Inflammatory macrophage treated with lipopolysaccharide for 1 hour (primary cell): ENCODE measurements around the gene GAREM1.
"Not testable (repeated sequence)": the region's sequence is repeated elsewhere in the genome, so short reads cannot be mapped to it uniquely, and the experiment has no call there.

Experiments
- DNase-seq, 2 donors: peaks; one replicate each; pipeline ENCODE4 v3.0.0-alpha.2; 2020 to 2022

GAREM1 gene

DNA sequence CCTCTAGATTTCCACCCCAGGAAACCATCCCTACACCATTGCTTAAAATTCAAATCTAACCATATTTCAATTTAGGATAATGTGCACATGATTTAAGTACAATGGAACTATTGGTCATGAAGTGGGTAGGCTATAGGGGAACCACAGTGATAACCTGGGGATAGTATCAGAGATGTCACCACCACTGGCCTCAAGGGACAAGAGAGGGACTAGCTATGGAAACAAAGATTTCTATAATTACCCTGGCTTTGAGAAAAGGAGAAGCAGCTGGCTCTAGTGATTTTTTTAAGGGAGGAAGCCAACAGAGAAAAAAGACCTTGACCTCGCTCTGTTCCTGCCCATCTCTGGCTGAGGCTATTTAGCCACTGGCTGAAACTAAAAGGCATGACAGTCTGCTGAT is 148.9 kb downstream of the GAREM1 start:
- no peak for DNase-seq

DNA sequence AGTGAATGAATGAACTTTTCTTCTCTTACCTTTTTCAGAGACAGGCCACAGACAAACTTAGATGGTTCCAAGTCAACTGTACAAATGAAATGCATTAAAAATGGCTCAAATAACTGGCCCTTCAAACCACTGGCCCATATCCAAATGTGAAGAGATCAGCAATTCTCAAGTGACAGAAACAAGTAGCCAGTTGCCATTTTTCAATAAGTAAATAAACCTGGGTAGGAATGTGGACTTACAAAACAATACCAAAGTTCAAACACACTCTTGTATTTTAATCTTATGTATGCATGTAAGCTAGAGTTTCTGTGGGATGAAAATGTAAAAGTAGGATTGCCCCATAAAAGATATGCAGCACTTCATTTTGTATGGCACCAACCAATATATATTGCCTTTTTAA is 151.6 kb downstream of the GAREM1 start:
- no peak for DNase-seq

DNA sequence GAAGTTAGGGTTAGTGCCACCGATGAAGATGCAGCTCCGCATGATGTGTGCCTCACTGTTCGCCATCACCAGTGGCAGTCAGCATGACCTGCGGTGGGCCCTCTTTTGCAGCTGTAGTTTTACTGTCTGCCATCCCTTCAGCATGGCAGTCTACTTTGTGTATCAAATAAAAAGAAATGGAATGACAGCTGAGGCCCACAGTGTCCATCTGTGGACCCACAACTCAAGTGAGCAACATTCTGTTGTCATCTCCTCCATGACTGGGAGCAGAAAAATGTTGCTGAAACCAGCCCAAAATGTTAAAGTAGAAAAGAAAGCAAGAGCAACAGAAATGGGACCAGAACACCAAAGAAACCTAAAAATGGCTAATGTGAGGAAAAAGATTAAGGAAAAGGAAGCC is 152.1 kb downstream of the GAREM1 start:
- DNase-seq, result no peak

DNA sequence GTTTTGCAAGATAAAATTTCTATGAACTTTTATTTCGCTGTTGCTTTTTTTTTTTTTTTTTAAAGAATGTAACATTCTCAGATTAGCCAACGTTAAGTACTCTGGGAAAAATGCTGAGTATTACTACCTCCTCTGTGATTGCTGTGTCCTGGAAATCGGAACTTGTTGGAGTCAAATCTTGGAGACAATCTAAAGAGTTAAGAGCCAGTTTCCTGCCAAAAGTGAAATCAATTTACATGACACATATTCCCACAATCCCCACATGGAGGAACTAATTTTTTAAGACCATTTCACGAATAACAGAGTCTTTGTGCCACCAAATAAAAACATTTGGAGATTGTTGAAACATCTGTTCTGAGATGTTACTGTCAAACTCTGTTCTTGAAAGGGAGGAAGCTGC is 153.0 kb downstream of the GAREM1 start:
- no peak for DNase-seq

DNA sequence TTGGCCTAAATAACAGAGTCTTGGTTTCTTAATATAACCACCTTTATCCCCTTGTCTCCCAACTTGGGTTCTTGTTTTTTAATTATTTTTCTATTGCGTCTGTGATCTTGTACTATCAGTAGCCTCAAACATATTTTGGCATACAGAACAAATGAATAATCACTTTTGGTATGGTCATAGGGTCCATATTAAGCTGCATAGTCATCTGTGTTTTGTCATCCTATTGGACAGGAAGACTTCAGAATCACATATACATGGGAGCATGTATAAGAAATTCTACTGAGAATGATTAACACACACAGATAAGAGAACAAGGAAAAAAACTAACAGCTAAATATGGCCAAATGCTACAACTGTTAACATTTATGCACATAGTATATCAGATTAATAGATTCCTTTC is 154.8 kb downstream of the GAREM1 start:
- DNase-seq, result no peak

DNA sequence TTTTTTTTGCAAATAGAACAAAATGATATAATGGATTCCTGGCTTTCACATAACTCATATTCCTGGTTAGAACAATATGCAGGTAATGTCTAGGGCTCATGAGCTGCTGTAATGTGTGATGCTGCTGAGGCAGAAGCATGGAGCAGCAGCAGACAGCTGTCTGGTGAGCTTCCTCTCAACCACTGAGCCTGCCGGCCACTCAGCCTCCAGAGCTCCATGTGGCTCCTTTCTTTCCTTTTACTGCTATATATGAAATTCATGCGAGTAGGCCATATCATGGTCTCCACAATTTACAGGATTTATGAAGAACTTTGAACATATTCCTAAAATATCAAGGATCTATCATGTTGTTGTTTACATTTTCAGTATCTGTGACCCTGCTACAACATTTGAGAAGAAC is 159.9 kb downstream of the GAREM1 start:
- no peak for DNase-seq

DNA sequence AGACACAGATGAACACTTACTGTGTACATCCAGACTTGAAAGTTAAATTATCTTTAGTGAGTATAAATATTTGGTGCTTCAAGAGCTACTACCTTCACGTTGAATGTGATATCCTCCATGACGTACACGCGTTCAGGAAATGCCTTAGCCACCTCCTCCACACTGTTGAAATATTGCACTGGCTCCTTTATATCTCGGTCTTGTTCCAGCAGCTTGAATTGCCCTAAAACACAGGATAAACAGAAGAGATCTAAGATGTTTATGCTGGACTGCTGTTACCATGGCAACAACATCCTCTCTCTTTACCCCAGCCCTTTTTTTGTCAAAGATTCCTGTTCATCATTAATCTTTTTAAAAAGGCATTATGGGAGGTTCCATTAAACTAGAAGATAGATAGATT is 160.6 kb downstream of the GAREM1 start:
- no peak for DNase-seq

DNA sequence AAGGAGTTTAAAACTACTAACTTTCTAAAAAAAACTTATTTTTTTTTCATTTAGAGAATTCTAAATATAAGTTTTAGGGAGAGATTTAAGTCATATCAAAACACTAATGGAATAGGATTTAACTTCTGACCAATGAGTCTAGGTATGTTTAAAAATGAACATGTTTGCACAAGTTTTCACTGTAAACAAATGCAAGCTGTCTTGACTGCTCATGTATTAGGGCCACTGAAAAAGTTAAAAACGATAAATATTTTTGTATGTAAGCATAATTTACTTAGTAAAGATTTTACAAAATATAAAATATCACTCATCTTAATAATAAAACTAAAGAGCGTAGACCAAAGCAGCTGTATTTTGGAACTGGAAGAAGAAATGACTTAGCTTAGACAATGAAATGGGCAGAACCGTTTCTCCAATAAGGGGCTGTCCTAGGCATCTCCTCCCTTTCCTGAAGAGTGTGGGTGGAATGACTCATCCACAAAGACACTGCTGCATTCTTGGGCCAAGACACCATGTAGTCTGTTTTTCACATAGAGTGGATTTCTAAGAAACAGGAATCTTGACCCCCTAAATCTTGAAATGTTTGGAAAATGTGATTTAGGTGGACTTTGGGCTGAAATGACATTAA is 162.1 kb downstream of the GAREM1 start:
- peak in 1 of 2 donors; percentile 27 for DNase-seq

DNA sequence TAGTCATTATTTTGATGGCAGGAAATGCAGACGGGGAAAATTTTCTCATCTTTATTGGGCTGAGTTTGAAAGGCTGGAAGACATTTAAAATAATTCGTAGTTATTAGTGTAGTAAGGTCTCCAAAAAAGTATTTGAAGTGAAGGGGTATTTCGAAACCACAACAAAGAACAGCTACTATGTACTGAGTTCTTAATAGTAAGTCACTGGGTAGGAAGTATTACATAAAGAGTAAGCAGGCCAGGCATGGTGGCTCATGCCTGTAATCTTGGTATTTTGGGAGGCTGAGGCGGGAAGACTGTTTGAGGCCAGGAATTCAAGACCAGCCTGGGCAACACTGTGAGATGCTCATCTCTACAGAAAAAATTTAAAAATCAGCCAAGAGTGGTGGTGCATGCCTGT is 167.3 kb downstream of the GAREM1 start:
- DNase-seq, result no peak

DNA sequence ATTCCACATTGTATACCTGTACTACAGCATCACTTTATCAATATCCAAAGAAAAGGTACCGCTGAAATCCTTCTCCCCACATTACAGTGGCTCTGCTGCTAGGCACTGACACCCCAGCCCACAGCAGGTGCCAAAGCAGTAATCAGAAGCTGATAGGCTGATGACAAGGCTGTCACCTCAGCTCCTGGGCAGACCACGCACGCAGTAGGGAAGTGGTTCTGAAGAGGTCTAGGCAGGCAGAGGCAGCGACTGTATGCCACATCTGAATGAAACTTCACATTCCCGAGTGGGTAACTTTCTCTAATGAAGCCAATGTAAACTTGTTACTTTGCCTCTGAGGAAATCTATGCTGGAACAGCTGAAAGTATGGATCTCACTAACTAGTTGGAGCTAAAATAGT is 167.9 kb downstream of the GAREM1 start:
- DNase-seq, result no peak

DNA sequence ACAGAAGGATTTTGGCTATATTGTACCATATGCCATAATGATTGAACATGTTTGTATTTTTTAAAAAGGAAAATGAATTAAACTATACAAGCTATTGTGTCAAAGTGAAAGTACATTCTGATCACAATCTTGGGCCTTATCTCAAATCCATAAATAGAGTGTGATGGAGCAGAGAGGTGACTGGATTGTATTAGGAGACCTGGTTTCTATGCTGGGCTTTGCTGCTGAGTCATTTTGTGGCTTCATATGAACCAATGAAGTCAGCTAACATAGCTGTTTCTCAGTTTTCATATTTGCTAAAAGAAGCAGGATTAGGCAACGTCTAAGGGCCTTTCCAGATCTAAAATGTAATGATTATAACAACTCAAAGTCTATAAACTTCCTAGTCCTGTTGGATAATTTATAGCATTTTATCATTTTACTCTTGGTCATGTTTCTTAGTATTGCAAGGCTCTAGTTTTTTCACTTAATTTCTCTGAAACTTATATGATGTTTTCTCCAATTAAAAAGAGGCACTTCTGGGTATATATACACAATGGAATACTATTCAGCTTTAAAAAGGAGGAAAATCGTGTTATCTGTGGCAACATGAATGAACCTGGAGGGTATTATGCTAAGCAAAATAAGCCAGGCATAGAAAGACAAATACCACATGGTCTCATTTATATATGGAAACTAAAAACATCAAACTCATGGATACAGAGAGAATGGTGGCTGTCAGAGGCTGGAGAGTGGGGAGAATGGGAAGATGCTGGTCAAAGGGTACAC is 168.5 kb downstream of the GAREM1 start:
- DNase-seq, result peak in 1 of 2 donors; percentile 3

DNA sequence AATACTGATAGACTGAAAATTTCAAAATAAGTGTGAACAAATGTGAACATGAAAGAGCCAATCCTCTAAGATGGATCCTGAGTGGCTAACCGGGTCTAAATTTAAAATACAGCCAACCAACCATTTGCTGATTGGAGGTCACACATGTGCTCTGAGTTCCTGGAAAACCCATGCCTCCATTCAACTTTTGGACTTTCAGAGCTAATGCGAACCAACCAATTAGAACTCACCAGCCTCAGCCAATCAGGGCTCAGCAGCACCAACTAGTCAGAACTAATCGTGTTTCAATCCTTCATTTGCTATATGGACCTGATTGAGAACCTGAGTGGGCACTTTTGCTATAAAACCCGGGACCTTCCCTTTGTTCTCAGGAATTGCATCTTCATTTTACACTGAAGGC is 169.3 kb downstream of the GAREM1 start:
- no peak for DNase-seq

DNA sequence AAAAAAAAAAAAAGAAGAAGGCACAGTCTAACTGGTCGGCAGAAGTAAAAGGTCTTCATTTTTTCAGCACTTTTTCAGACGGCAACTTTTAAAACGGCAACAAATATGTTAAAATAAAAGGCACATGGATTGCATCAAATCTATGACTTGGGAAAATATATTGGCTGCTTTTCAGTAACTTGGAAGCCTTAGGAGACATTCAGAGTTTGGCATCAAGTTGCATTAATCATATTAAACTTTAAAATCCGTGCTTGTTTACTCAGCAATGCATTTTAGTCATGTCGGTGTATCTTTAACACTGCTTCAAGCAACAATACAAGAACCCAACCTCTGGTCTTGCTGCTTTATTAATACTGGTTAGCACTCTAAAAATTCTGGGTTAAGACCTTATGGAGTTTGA is 169.8 kb downstream of the GAREM1 start:
- no peak for DNase-seq

DNA sequence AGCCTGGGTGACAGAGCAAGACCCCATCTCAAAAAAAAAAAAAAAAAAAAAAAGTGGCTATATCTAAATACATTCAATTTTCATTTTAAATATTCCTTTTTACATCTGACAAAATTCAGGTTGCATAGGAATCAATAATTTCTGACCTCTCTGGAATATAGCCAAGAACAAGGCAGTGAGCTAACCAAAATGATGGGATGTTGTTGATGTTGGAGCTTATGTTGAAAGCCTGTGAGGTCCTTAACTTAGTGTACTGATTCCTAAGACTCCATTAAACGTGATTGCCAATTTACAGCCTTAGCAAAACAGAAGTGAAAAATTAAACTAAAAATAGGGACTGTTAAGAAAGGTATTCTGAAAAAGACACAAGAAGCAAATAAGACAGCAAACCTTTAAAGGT is 171.2 kb downstream of the GAREM1 start:
- DNase-seq, result no peak

DNA sequence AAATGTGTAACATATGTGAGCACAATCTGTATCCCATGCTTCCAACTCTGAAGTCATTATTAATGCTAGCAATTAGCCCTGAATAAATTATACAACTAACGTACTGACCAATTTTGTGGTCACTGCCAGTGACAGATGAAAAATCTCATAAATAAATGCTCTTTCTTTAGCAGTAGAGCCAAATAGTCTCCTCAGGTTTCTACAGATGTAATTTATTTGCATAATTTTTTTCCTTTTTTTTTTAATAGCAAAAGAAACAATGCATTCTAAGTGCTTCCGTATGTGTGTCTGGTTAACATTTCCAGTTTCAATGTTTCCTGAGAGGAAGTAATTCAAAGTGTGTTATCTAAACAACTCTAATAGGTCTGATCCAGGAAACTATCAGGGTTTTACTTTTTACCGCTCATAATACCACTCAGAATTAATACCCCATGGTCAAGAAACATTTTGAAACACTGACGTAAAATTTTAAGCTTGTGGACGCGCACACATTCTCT is 172.5 kb downstream of the GAREM1 start:
- DNase-seq, result no peak

DNA sequence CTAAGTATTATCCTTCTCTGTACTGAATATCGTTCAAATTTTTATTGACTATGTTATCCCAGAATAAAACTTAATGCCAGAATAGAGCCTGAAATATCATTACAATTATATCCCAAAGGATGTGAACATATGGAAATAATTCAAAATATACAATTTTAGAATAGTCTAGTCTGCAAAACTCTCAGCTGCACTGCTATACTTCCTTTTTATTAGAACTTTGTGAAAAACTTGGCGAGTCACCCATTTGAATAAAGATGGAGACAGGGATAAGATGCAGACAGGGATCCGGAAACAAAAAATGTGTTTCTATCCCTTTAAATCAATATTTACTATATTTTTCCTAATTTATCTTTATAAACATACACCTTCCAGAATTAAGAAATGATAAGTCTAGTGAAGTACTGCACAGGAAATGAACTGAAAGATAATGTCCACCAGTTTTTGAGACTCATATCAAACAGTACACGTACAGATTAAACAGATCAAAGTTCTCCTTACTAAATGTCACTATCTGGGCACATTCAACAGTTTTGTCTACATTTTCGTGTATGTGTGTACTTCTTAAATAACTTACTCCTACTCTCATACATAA is 173.0 kb downstream of the GAREM1 start:
- no peak for DNase-seq

DNA sequence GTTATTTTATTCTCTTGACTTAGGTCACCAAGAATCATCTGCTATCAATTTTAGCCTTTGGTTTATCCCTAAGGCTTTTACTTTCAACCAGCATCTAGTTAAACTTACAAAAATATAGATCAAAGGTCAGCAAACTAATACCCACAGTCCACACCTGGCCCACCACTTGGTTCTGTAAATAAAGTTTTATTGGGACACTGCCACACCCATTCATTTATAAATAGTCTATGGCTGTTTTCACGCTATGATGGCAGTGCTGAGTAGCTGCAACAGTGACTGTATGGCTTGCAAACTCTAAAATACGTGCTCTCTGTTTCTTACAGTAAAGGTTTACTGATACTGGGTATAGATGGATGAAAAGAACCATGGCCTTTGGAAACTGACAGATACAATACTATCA is 173.8 kb downstream of the GAREM1 start:
- no peak for DNase-seq

DNA sequence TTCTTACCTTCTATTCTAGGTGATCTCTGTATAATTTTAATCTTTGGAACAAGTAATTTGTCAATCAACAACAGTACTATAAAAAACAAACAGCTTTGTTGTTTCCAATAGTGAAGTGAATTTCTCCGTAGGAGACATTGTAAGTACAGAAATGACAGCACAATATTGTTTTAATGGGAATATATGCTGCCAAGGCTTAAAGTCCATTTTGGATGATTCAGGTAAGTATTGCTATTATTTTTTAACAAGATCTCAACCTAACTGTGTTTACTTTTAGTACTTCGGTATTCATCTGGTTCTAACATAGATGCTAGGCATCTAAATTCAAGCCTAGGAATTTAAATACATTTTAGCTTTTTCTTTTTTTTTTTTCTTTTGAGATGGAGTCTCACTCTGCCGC is 175.1 kb downstream of the GAREM1 start:
- no peak for DNase-seq

DNA sequence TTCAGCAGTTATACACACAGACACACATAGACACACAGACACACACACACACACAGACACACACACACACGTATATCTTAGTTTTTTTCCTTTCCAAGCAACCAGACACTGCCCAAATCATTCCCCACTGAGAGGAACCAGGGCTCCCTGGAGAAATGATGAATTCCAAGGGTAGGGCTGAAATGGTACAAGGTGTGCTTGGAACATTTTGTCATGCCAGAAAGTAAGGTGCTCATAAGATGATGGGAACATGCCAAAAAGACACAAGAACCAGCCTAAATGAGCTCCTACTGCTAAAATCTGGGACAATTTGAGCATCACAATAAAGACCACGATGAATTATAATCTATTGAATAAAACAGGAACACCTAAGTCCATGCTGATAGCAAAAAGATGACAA is 177.6 kb downstream of the GAREM1 start:
- DNase-seq, result no peak

DNA sequence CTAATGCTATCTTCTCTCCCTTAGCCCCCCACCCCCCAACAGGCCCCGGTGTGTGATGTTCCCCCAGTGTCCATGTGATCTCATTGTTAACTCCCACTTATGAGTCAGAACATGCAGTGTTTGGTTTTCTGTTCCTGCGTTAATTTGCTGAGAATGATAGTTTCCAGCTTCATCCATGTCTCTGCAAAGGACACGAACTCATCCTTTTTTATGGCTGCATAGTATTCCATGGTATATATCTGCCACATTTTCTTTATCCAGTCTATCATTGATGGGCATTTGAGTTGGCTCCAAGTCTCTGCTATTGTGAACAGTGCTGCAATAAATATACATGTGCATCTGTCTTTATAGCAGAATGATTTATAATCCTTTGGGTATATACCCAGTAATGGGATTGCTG is 179.1 kb downstream of the GAREM1 start:
- DNase-seq, result not testable (repeated sequence)

DNA sequence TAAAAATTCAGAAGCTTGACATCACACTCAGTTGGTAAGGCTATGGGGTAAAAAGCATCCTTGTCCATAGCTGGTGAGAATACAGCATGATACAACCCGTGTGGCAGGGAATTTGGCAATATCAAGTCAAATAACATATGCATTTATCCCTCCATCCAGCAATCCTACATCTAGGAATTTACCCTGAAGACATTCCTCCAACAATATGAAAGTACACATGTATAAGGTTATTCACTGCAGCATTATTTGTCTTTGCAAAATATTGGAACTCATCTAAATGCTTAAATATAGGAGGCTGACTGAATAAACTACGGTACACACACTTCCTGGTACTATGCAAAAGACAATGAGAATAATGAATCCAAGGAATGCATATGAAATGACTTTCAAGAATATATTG is 179.9 kb downstream of the GAREM1 start:
- DNase-seq, result no peak

DNA sequence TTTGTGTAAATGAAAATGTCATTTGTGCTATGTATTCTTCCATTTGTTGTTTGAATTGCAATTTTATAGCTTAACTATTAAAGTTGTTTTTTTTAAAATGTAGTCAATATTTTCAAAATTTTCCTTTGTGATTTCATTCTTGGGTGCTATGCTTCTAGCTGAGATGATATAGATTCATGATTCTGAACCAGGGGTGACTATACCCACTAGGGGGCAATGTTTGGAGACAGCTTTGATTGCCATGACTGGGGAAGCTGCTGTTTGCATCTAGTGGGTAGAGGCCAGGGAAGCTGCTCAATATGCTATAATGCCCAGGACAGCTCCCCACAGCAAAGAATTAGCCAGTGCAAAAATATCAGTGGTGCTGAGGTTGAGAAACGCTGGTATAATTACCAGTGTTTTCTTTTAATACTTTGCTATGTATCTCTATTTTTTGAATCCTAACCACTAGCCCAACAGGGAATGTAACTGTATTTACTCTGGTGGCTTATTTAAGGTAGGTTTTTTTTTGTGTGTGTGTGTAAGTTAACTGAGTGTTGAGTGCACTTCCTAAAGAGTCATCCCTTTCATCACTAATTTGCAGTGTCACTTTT is 181.1 kb downstream of the GAREM1 start:
- DNase-seq, result peak; percentile 27 to 78

DNA sequence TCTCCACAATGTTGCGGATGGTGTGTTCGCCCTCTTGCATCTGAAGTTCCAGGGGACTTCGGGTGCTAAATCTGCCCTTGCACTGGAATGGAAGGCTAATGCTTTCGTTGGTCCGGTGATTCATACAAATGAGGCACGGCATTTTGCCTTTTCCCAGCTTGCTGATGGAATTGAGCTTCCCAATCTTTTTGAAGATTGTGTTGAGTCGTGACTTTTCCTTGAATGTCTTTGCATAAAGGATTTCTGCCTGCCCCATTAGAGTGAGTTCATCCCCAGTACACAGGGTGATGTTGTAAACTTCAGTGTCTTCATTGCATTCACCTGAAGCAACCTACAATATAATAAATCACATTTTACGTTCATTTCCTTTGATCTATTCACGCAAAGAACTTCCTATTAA is 182.8 kb downstream of the GAREM1 start:
- no peak for DNase-seq

DNA sequence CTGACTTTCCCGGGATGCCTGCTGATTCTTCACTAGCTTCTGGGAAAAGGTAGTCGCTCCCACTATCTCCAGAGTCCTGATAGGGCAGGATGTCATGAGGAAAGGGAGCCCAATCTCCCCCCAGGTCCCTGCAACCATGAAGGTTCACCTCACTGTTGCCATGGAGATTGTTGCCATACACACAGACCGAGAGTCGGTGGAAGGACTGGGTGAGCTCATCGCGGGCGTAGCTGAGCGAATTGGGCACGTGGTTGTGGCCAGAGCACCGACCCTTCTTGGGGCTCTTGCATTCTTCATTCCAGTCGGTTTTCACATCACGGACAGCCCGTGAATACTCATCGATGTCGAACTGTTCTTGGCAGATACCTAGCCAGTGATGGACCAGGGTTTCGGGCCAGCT is 183.4 kb downstream of the GAREM1 start:
- no peak for DNase-seq
